ENCODE data around the gene FAHD2A. TPM values are rescaled to one million over a fixed set of nuclear protein-coding genes. Genes with fewer than 3 reads are reported as not detected.

FAHD2A gene
- total and polyA plus RNA-seq, 12 donors: 24.1 to 45.1 (median 39.8) TPM

GRCh38 chr2:95386031-95386430, 16.5 kb upstream of the FAHD2A start:
- peaks cover 0 to 28% (median 4%) of the 10 kb centered on the region in 9 donors for H3K4me1 ChIP-seq
- ATAC-seq (no peak), DNase-seq (no peak)
- WGBS, 2 donors: 79 to 82% methylated on average over 6 of the region's 6 CpGs
- no peak overlapping the region for H3K4me3 ChIP-seq
- H3K27me3 ChIP-seq: peaks cover 0 to 17% (median 0%) of the 10 kb centered on the region in 7 donors
- H3K36me3 ChIP-seq: no peaks in the 10 kb centered on the region
- H3K27ac ChIP-seq: no peak overlapping the region
- intact Hi-C loops (cut with DNase I): no loop called here
- no peaks in the 10 kb centered on the region for H3K9me3 ChIP-seq
- no peak for TF ChIP-seq CTCF (IDR thresholded peaks at IDR 0.05)

DNA sequence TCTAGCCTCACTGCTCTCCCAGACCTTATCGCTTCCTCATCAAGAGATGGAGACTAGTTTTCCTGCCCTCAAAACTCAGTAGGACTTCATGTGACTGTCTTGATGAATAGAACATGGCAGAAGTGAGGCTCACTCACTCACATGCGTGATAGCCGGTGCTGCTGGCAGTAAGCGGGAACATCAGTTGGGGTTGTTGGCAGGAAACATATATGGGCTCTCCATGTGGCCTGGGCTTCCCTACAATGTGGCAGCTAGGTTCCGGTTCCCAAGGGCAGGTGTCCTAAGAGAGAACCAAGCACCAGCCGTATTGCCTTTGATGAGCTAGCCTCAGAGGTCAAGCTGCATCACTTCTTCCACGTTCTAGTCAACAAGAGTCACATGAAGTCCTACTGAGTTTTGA, 15.2 kb upstream of the FAHD2A start:
- TF ChIP-seq CTCF (IDR thresholded peaks at IDR 0.05): no peak
- no peak for ATAC-seq
- no peak for DNase-seq
- H3K9me3 ChIP-seq: no peaks in the 10 kb centered on the region
- peaks cover 0 to 33% (median 6%) of the 10 kb centered on the region in 9 donors for H3K4me1 ChIP-seq
- no peak overlapping the region for H3K27ac ChIP-seq
- no peak overlapping the region for H3K4me3 ChIP-seq
- intact Hi-C loops (cut with DNase I): no loop called here
- no peaks in the 10 kb centered on the region for H3K36me3 ChIP-seq
- peaks cover 0 to 17% (median 0%) of the 10 kb centered on the region in 7 donors for H3K27me3 ChIP-seq
- 91% methylated on average over 7 of the region's 7 CpGs for WGBS, 2 donors

DNA sequence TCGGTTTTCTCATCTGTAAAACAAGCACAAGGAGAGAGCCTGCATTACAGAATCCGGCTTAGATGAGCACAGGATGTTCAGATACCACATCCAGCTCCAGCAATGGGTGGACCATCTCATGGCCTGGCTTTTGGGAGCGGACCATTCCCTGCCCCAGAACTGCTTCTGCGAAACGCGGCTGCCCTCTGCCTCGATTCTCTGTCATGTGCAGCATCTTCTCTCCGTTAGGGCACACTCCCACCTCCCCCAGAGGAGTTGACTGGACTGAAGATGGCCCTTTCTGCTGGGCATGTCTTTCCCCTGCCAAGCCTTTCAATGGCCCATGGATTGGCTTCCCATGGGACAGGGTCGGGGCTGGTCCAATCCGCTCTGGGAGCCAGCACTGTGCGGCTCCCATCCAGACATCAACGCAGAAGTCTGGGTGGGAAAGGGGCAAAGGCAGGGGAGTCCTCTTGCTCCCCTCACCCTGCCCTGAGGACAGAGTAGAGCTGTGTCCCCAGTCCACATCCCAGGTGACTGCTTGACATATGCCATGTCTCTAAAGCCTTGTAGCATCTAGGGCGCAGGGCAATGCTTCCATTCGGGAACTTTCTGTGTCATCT, 14.3 kb upstream of the FAHD2A start:
- H3K36me3 ChIP-seq: no peaks in the 10 kb centered on the region
- peaks cover 0 to 33% (median 6%) of the 10 kb centered on the region in 9 donors for H3K4me1 ChIP-seq
- H3K9me3 ChIP-seq: no peaks in the 10 kb centered on the region
- ATAC-seq: no peak
- intact Hi-C loops (cut with DNase I): no loop called here
- peaks cover 0 to 17% (median 0%) of the 10 kb centered on the region in 7 donors for H3K27me3 ChIP-seq
- DNase-seq: no peak
- WGBS, 2 donors: 87 to 89% methylated on average over 14 of the region's 14 CpGs
- TF ChIP-seq CTCF (IDR thresholded peaks at IDR 0.05): no peak
- H3K27ac ChIP-seq: no peak overlapping the region
- H3K4me3 ChIP-seq: no peak overlapping the region

DNA sequence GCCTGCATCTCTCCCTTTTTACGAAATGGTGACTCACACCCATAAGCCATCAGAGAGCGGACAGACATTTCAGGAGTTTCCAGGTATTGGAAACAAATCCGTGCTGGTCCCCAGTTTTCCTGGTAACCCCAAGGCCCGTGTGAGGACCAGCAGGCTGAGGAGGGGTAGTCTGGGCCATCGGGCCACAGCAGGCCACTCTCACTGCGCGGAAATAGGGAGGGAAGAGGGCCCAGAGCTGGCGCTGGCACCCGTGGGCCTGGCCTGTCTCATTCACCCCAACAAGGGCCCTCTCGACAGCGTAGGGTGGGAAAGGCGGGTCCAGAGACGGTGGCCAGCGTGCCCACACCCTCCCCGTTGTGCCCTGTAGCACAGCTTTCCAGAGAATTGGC, 13.7 kb upstream of the FAHD2A start:
- no peak overlapping the region for H3K27ac ChIP-seq
- peaks cover 0 to 33% (median 6%) of the 10 kb centered on the region in 9 donors for H3K4me1 ChIP-seq
- ATAC-seq: peak in 2 of 8 donors; percentile 6 to 20
- 36 to 37% methylated on average over 15 of the region's 15 CpGs for WGBS, 2 donors
- no peaks in the 10 kb centered on the region for H3K36me3 ChIP-seq
- no peaks in the 10 kb centered on the region for H3K9me3 ChIP-seq
- no peak for DNase-seq
- no peak for TF ChIP-seq CTCF (IDR thresholded peaks at IDR 0.05)
- intact Hi-C loops (cut with DNase I): no loop called here
- peaks cover 0 to 17% (median 0%) of the 10 kb centered on the region in 7 donors for H3K27me3 ChIP-seq
- H3K4me3 ChIP-seq: peak overlapping the region in 3 of 10 donors; percentile 15 to 25 (median 24)
